Left hindlimb (tissue), 1 donor: ENCODE measurements around the gene SRP68.
A peak's percentile ranks its signal among the peaks of the same experiment; 100 is the strongest.
"Not testable (repeated sequence)": the region's sequence is repeated elsewhere in the genome, so short reads cannot be mapped to it uniquely, and the experiment has no call there.

Source experiments
- DNase-seq: peaks from one replicate; pipeline ENCODE4 v3.0.0-alpha.2; 2018

SRP68 gene

DNA sequence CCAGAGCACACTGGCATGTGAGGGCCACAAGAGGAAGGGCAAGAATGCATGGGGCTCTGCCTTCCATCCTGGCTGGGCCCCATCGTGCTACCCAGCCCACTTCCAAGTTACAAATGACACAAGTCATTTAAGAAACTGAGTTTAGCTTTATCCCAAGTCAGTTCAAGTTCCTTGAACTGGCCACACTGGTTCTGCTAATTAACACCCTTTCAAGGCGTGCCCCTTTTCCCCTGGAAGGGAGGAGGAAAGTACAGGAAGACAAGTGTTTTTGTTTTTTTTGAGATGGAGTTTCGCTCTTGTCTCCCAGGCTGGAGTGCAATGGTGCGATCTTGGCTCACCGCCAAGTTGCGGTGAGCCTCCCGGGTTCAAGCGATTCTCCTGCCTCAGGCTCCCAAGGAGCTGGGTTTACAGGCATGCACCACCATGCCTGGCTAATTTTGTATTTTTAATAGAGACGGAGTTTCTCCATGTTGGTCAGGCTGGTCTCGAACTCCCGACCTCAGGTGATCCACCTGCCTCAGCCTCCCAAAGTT is 27.8 kb downstream of the SRP68 start:
- not testable (repeated sequence) for DNase-seq

DNA sequence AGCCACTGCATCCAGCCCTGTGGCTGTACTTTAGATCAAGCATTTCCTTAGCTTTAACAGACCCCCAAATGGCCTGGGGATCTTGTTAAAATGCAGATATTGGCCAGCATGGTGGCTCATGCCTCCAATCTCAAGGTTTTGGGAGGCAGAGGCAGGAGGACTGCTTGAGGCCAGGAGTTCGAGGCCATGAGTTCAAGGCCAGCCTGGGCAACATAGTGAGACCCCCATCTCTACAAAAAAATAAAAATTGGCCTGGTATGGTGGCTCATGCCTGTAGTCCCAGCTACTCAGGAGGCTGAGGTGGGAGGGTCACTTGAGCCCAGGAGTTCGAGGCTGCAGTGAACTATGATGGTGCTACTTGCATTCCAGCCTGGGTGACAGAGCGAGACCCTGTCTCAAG is 29.4 kb downstream of the SRP68 start:
- DNase-seq: not testable (repeated sequence)

DNA sequence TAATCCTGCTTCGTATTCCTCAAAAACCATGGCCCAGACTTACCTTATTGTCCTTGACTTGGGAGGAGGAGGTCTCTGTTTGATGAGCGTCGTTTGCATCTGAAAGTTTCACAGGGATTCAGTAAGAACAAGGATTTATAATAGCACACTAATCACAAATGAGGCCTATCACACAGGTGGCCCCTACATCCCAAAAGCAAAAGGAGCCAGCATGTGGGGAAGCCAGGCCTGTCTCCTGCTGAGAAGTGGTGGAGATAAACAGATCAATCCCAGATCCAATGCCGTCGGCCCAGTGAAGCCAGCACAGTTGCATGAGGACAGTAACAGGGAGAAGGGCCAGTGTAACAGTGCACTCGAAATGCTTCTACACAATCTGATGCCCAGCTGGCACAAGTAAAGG is 31.9 kb downstream of the SRP68 start:
- DNase-seq: no peak

DNA sequence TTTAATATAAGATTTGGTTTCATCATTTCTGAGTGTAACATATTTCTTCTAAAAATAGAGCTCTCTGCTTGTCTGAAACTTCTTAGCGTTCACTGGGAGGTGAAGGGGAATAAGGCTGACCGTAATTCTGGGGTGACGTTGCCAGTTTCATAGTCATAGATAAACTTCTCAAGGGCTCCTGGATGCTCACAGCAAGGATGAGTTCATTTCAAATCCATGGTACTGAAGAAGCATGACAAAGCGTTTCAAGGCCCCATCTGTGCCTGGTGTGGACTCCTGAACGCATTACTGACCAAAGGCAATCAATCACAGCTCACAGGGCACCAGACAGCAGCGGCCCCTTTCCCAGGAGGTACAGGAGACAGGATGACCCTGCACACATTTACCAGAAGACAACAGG is 33.2 kb downstream of the SRP68 start:
- DNase-seq: no peak

DNA sequence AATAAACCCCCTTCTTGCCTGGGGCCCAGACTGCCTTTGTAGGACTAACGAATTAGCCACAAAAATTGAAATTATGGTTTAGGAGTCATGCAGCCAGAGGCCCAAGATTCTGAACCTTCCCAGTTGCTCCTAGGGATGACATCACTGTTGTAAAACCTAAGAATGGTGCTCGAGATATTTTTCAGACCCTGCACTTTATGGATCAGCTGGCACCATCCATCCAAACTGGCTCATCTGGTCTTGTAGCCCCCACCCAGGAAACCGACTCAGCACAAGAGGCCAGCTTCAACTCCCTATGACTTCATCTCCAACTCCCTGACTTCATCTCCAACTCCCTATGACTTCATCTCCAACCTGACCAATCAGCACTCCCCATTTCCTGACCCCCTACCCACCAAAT is 34.3 kb downstream of the SRP68 start:
- DNase-seq: no peak

DNA sequence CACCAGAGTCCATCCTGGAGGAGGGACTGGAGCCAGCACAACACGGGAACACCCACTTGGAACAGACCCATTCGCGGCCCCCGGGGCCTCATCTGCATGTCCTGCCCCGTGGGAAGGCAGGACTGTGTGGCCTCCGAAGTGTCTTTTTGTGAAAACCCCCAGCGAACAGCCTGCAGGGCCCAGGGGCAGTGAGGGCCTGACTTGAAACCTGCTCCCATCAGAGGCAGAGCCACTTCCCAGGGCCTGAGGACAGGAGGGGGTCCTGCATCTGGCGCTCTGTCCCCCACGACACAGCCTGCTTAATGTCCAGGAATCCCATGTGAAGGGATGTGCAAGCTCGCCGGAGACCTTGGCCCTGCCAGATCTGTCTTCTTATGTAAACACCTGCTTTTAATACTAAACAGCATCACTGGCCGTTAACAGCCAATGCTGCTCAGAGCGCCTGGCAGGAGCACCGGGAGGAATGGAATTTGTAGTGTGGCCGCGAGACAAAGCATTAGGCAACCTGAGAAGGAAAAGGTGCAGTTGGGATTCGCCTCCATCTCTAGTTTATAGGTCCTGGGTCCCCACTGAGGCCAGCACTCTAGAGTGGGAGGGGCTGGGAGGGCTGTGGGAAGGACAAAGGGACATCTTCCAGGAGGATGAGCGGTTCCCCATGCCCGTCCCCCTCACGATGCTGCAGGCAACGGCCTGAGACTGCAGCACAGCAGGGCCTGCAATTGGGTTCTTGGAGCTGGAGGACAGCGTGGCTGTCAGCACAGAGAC is 35.6 kb downstream of the SRP68 start:
- DNase-seq: no peak

DNA sequence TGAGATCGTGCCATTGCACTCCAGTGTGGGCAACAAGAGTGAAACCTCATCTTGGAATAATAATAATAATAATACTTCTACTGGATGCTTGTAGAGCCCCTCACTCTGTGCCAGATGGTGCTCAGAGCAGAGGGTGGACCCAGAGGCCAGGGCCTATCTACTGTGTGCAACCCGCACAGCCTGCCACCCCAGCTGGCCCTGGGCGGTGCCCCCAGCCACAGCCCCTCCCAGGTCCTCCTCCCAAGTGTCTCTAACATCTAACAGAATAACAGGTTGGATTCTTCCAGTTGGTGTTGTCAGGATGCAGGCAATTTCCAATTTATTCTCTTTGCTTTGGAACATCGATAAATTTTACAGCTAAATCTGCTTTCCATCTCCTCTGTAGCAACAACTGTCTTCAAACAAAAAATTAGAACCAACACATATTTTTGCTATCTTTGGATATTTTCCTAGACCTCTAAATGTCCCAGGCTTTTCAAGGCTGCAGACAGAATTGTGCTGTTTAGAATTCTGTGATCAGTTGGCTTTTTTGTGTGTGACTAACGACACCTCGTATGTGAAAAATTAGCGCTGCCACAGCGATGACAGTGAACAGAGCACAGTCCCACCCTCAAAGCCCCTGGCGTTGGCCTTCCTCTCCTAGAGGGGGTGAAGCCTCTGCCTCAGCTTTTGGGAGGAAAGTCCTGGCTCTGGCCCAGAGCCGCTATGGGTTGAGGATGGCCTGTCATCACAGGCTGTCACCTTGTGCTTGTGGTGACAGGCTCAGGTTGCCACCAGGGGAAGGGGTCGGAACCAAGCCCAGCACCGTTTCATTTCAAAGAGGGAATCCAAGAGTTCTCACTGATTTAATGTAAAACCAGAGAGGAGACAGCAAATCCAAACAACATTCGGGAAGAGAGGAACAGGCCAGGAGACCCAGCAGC is 37.6 kb downstream of the SRP68 start:
- no peak for DNase-seq

DNA sequence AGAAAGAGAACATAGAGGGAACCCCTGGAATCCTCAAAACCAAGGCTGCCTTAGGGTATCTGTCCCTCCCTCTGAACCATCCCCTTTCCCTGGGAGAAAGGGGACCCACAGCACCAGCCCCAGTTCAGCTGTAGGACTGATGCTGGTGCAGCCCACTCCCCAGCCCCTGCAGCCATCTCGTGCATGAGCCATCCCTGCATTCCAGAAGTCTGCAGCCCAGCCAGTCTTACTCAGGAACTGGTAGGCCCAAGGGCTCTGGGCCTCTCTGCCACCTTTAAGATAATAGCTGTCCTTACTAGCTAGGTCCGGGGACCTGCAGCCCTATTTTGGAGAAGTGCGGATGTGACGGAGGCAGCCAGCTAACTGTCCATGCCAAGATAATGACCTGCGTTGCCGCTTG is 39.2 kb downstream of the SRP68 start:
- DNase-seq: no peak

DNA sequence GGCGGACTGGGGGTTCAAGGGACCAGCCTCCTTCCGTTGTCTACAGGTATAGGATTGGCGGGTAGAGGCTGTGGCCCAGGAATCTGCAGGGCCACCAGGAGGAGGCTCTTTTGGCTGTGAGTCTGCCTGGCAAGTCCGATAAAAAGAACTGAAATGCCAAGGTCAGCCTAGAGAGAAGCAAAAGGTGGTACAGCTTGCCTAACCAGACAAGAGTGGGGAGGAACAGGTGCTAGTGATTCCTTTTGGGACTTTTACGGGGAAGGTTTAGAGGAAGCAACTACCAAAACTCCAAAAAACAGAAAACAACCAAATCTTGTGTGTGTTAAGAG is 39.6 kb downstream of the SRP68 start:
- no peak for DNase-seq

DNA sequence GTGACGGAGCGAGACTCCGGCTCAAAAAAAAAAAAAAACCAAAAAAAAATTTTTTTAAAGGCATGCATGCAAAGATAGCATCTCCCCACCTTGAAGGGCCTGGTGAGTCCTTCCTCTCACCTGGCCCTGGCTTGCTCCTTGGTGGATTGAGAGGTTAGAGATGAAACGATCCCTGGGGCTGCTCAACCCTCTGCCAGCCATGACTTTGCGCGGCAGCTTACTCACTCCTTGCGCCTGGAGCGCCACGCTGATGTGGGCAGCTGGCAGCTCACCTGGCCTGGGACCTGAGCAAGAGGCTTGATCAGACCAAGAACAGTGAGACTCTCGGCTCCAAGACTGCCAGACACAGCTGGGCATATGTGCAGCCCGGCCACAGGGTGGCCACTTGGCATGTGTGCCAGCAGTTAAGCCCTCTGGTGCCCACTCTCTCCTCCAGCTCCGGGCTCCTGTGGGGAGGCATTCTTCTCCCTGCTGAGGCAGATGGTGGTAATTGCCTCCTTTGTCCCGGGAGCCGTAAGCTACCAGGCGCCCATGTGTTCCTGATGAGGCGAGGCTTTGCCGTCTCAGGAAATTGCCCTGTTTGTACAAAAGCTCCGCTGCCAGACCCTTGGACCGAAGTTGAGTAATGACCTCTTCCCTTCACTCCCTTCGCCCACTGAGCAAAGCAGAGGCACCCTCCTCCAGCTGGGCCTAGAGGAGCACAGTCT is 40.1 kb downstream of the SRP68 start:
- no peak for DNase-seq

DNA sequence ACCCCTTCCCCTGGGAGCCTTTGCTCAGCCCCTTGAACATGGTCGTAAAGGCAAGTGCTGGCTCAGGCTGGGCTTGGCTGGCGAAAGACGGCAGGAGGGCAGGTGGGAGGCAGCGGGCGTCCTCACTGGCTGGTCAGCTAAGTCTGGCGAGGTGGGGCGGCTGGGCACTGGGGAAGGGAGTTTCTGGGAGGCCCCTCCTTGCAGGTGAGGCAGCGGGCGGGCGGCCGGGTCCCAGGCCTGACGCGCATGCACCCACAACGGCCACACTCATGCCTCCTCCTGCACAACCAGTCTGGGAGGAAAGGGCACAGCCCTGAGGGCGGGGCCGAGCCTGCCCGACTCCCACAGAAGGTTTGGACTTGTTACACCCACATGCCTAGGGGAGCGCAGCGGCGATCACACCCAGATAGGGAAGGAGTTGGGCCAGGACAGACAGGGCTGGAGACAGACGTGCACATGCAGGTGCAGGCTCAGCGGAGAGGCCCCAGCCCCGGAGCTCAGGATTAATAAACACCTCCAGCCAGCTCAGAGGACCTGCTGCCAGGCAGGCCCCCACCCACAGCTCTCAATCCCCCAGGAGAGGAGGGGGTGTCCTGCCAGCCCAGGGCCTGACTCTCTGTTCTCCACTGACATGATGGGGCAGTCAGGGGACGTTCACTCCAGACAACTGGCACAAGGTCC is 45.0 kb downstream of the SRP68 start, which contains the start of gene EVPL:
Gene EVPL, minus strand, starts transcription at position 148 of the 681 bp plus-strand sequence. Its CDS starts 108 bp downstream, at position 40.
- no peak for DNase-seq

DNA sequence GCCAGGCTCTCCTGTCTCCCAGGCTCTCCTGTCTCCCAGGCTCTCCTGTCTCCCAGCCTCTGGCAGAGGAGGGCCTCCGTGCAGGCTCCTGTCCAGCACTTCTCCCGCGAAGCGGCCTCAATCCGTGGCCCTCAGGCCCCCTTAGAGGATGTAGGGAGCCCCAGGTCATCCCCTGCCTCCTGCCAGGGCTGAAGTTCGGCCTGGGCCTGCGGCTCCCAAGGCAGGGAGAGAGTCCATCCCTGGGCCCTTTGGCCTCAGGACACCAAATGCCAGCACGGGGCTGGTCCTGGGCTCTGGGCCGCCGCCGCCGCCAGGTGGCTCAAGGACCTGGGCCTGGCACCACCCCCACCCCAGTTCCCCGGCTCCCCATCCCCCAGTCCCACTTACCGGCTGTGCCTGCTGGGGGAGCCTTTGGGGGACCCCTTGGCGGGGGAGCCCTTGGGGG is 45.6 kb downstream of the SRP68 start:
- DNase-seq: no peak

DNA sequence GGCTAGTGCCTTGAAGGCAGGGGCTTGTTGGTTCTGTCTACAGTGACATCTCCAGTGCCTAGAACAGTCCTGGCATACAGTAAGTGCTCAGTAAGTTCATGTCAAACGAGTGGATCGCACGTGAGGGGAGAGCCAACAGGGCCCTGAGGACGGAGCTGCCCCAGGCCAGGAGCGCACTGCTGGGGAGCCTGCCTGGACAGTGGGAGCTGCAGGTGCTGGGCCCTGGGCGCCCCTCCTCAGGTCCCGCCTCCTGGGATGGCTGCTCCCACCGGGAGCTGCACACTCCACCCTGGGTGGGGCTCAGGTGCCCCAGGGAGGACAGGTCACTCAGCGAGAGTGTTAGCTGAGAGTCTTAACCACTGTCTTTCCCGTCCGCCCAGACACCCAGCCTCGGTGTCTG is 47.0 kb downstream of the SRP68 start:
- no peak for DNase-seq

DNA sequence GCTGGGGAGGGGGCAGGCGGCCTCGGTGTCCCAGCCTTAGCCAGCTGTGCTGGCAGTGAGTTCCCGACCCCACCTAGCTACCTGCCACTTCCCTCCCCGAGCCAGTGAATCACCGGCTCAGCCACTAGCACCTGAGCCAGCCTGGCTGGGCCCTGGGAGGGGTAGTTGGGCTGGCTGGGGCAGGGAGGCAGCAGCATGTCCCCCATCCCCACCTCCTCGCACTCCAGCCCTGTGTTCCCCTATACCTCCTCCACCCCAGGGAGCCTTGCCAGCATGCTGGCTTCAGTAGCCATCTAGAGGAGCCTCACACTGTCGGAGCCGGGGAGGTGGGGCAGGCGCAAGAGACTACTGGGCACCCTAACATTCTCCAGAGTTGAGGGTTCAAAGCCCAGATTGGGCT is 48.0 kb downstream of the SRP68 start:
- no peak for DNase-seq

DNA sequence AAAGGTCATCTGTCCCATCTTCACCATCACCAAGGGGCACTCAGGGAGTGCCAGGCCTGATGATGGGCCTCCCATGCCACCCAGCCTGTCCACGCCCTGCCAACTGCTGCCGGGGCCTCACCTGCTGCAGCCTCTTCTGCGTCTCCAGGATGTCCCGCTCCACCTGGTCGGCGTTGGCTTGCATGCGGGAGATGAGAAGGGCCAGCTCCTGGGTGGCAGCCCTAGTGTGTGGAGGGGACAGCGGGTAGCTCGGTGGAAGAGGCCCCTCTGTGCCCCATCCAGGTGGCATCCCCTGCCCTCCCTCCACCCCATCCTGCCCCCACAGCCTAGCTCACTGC is 48.4 kb downstream of the SRP68 start:
- no peak for DNase-seq

DNA sequence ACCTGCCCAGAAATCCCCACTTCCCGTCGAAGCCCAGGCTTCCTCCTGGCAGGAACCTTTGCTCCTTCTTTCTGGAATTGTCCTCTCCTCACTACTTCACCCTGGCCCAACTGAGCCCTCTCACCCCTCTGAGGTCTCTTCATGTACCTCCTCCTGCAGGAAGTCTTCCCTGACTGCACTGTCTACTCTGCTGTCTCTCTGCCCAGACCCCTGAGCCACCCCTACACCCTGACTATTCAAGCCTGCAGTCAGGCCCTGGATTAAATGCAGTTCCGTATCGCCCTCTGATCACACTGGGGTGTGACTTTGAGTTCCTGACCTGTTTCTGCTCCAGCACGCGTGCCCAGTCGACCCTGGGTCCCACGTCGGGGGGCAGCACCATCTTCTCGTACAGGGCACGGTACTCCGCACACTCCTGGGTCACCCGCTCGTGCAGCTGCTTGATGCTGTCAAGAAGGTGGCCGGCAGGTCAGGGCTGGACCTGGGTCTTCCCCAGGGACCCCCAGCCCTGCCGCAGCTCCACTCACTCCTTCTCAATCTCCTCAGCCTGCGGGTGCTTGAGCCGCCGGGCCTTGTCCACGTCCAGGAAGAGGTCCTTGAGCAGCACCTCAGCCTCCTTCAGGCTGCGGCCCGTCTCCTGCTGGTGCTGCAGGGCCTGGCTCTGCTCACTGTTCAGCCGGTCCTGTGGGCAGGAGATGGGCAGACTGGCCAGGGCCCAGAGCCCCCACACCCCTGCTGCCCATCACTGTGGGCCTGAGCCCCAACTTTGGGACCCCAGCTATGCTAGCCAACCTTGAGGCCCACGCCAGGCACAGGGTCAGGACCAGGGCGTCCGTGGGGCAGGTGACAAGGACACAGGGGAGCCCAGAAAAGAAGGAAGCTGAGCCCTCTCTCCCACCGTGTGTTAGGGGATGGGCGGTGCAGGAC is 49.1 kb downstream of the SRP68 start:
- no peak for DNase-seq

DNA sequence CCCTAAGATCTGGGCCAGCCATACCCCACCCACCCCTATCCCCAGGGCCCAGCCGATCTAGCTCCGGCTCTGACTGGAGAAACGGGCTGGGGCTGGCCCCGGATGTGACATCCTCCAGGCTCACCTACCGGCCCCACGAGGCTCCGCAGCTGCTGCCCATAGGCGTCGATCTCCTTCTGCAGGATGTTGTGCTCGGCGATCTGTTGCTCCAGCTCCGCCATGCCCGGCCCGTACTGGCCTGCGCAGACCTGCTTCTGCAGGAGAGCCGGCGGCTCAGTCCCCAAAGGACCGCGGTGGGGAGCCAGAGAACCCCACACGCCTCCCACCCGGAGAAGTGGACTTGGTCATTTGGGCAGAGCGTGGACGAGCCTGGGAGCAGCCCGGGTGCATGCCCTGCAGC is 50.0 kb downstream of the SRP68 start:
- no peak for DNase-seq

DNA sequence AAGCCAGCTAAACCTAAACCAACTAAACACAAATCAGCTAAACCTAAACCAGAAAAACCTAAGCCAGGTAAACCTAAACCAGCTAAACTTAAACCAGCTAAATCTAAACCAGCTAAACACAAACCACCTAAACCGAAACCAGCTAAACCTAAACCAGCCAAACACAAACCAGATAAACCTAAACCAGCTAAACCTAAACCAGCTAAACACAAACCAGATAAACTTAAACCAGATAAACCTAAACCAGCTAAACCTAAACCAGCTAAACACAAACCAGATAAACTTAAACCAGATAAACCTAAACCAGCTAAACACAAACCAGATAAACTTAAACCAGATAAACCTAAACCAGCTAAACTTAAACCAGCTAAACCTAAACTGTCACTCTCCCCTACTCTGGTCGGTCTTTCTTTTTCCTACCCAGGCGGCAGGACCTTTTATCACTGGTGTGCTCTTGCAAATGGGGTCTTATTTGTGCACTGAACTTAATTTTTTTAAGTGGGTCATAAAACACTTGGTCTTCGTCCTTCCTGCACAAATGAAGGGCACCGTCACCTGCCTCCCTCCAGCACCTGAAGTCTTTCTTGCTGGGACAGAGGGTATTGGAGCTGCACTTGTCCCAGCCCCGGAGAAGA is 52.4 kb downstream of the SRP68 start:
- DNase-seq: no peak

DNA sequence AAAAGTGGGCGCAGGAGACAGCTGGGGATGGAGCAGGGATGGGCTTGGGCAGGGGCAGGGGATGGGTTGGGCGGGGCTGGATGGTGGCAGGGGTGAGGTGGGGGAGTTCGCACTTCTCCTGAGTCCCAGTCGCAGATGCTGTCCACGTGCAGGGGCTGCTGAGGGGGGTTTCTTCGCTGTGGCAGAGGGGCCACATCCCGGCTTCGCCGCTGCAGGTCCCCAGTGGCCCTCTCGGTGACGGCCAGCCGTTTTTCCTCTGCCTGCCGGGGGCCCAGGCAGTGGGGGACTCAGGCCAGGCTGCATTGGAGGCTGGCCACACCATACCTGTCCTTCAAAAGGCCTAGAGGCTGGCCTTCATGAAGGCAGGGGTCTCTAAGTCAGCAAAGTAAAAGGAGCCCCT is 53.5 kb downstream of the SRP68 start:
- DNase-seq: peak; percentile 20

DNA sequence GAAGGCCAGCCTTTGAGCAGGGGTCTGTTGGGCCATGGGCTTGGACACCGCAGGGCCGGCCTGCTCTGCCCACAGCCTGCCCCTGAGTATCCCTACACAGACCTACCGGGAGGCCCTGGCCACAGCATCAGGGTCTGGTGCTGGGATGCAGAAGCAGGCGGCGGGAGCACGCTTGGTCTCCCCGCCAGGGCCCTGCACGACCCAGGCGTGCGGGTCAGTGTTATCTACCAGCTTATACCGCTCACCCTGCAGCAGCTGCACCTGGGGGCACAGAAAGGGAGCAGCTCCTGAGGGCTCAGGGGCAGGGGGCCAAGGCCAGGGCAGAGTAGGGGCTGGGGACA is 54.0 kb downstream of the SRP68 start:
- DNase-seq: no peak
